Spleen (tissue), 7 donors: ENCODE data around the gene DRGX.

Experiments used
- POLR2AphosphoS5 ChIP-seq, 3 donors: sonication (generic); formaldehyde crosslinking; IDR thresholded peaks; one replicate each; pipeline ENCODE4 v1.5.1; 2017; ENCODE audit warnings: antibody characterized with exemption in 3 of 3
- TF ChIP-seq, protein P1 (sequence below), 11 experiments: fragments of 200-600 bp in 7 of 11; fragments of 450-650 bp in 4 of 11; sonication (generic) in 4 of 11; IDR thresholded peaks in 8 of 11; conservative IDR thresholded peaks in 3 of 11; 1 replicate in 7 of 11; 2 replicates in 4 of 11; pipeline versions ENCODE4 v1.4.0 to v1.8.0; 2016 to 2021; ENCODE audit warnings: antibody characterized with exemption in 11 of 11, inconsistent platforms in 4 of 11, mild to moderate bottlenecking in 1 of 11
- donor health status: DM: no; HTN: no; CAD: no; lungs with moderate emphysema.
- donor health status: DM: no; HTN: no; CAD: no.
- donor health status: DM: no; HTN: no; CAD: no.

DNA sequence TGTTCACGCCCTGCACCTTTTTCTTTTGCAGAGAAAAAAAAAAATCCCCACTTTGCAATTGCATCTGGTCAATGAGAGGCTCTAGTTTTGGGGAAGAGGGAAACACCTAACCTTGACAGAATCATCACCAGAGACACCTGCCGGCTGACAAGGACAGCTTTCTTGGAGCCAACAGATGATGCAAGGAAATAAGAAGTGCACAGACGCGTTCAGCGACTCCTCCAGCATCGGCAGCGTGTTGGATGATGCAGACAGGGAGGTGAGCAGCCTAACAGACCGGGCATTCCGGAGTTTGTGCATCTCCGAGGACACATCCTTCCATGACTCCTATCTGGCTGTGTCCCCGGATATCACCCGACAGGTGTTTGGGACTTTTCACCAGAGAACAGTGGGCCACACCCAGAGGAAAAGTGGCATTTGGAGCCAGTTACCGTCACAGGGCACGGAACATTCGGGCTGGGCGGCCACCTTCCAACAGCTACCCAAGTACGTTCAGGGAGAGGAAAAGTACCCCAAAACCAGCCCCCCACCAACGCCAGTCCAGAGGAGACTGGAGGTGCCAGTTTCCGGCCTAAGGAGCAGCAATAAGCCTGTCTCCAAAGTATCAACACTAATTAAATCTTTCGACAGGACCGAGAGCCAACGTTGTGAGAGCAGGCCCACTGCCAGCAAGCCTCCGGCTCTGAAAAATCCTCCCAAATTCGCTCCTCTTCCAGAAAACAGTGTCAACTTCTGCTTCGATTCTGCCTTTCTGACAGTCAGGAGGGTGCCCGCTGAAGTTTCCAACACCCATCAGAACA lies 73.3 kb downstream of the DRGX start:
- TF ChIP-seq, protein P1, sequence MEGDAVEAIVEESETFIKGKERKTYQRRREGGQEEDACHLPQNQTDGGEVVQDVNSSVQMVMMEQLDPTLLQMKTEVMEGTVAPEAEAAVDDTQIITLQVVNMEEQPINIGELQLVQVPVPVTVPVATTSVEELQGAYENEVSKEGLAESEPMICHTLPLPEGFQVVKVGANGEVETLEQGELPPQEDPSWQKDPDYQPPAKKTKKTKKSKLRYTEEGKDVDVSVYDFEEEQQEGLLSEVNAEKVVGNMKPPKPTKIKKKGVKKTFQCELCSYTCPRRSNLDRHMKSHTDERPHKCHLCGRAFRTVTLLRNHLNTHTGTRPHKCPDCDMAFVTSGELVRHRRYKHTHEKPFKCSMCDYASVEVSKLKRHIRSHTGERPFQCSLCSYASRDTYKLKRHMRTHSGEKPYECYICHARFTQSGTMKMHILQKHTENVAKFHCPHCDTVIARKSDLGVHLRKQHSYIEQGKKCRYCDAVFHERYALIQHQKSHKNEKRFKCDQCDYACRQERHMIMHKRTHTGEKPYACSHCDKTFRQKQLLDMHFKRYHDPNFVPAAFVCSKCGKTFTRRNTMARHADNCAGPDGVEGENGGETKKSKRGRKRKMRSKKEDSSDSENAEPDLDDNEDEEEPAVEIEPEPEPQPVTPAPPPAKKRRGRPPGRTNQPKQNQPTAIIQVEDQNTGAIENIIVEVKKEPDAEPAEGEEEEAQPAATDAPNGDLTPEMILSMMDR (IDR thresholded peaks at IDR 0.05 in 8 of 11, conservative IDR thresholded peaks at IDR 0.05 in 3 of 11), result no peak
- TF ChIP-seq POLR2AphosphoS5 (IDR thresholded peaks at IDR 0.05), result no peak
